NCI-H510A (cell line): ENCODE results near the gene PIP5K1A.
"Not testable (repeated sequence)": the region's sequence is repeated elsewhere in the genome, so short reads cannot be mapped to it uniquely, and the experiment has no call there.

Experiments used
- DNase-seq: peaks from one replicate; lab custom pipeline; 2025; lab: John Stamatoyannopoulos, UW

Gene PIP5K1A, protein sequence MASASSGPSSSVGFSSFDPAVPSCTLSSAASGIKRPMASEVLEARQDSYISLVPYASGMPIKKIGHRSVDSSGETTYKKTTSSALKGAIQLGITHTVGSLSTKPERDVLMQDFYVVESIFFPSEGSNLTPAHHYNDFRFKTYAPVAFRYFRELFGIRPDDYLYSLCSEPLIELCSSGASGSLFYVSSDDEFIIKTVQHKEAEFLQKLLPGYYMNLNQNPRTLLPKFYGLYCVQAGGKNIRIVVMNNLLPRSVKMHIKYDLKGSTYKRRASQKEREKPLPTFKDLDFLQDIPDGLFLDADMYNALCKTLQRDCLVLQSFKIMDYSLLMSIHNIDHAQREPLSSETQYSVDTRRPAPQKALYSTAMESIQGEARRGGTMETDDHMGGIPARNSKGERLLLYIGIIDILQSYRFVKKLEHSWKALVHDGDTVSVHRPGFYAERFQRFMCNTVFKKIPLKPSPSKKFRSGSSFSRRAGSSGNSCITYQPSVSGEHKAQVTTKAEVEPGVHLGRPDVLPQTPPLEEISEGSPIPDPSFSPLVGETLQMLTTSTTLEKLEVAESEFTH

DNA sequence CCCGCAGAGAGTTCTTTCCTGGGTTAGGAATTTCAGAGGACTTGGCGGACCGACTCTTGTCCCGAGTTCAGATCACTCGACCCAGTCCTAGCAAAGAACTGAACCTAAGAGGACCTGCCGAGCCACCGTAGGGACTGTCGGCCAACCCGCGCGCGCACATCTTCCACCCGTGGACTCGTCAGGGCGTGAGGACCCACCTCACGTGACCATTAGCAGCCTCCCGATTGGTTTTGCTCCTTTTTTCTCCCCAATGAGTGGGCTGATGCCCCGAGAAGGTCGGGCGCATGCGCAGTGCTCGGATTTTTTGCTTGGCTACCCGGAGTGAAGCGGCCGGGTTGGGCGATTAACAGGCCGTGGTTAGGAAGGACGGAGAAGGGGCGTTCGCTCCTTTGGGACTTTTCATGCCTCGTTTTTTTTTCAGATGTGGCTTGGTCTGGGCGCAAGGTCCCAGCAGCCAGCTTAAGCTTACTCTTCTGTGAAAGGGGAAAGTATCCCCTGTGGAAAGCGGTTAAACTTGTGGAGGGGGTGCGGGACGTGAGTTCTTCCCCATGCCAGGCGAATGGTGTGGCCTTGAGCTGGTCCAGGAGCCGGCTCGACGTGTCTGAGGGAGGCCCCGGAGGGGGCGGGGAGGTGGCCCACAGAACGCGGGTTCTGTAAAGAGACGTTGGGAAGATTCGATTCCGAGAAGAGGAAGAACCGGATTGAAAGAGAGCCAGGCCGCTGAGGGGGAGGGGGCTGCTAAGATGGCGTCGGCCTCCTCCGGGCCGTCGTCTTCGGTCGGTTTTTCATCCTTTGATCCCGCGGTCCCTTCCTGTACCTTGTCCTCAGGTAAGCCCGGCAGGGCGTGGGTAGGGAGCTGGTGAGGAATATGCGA, at the start of gene PIP5K1A:
Gene PIP5K1A (plus strand): TSS at position 299 of the 874 bp plus-strand sequence. CDS start 445 bp downstream, at position 744.
- peak; percentile 92 for DNase-seq

- DNase-seq: no peak
Measured at GRCh38 chr1:151156515-151156819, 41.9 kb upstream of the PIP5K1A start, which contains the start of gene TNFAIP8L2. TNFAIP8L2 (plus strand) TSS chr1:151156649; CDS start chr1:151158698, 2,049 bp downstream.

DNA sequence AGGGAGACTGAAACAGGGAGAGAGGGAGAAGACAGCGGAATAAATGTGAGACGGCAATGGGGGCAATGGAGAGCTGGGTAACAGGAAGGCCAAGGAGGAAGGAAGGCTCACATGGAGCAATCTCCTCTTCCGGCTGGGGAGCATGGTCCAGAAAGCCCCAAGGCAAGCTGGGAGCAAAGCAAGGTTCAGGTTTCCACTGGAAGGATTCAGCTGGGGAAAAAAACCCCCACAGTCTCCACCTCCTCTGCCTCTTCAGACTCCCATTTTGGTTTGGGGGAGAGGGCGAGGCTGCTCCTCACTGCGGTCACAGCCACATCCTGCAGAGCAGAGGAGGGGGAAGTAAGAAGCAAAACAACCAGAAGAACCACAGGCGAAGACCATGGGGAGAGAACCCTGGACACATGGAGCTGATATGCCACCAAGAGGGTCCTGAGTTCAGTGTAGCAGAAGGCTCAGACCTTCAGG, 41.3 kb upstream of the PIP5K1A start:
- DNase-seq: no peak

DNA sequence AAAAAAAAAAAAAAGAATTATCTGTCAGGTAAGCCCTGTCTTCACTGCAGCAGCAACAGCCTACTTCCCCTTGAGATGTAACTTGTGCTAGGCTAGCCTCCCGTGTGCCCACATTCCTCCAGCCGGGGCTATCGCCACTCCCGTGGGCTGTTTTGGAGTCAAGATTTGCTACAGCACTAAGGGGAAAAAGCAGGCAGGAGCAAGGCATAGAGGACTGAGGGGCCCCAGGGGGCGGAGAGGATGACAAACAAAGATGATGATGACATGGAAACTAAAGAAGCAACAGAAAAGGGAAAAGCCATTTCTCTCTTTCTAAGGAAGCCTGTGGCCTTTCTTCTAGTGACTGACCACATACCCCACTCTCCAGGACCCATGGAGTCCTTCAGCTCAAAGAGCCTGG, 40.0 kb upstream of the PIP5K1A start:
- DNase-seq: no peak

DNA sequence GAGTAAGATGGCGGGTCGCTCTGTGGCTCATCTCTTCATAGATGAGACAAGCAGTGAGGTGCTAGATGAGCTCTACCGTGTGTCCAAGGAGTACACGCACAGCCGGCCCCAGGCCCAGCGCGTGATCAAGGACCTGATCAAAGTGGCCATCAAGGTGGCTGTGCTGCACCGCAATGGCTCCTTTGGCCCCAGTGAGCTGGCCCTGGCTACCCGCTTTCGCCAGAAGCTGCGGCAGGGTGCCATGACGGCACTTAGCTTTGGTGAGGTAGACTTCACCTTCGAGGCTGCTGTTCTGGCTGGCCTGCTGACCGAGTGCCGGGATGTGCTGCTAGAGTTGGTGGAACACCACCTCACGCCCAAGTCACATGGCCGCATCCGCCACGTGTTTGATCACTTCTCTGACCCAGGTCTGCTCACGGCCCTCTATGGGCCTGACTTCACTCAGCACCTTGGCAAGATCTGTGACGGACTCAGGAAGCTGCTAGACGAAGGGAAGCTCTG, 39.6 kb upstream of the PIP5K1A start:
- no peak for DNase-seq

DNA sequence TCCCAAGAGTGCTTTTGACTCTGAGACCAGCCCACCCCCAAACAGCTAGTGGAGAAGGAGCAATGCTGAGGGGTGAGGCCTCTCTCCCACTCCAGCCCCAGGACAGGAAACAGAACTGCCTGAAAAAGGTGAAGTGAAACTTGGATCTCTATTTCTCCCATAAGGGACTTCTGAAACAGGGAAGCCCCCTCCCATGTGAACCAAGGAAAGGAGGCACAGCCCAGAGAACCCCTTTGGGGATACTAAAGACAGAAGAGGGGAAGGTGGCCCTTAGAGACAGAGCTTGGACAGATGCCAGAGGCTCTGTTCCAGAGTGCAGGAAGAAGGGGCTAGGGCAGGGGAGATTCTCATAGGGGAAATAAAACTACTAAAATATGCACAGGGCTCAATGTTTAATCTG, 39.0 kb upstream of the PIP5K1A start:
- DNase-seq: no peak

DNA sequence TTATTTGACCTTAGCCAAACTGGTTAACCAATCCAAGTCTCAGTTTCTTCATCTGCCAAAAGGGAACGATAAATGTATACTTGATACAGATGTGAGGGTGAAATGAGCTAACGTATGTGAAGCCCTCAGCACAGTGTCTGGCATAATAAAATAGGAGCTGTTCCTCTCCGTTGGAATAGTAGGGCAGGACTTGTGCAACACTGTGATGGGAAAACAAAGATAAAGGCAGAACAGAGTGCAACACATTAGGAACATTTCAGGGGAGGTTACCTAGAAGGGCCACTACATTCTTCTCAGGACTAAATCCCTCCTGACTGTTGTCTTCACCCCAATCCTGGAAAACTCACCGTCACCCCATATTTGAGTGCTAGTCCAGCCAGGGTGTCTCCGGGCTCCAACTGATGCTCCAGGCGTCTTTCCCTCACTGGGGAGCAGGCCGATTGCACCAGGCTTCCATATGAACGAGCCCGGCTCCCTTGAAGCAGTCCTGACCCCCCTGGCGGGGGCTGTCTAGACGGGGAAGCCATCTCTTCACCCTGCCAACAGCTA, 33.5 kb upstream of the PIP5K1A start:
- no peak for DNase-seq

- DNase-seq: no peak
Measured at GRCh38 chr1:151165281-151165737, 33.0 kb upstream of the PIP5K1A start.

- peak; percentile 97 for DNase-seq
Measured at GRCh38 chr1:151165738-151166504, 32.4 kb upstream of the PIP5K1A start, which contains the start of the genes LYSMD1 and SCNM1. LYSMD1 (minus strand) TSS chr1:151165902; CDS start chr1:151165258, 644 bp downstream. SCNM1 (plus strand) TSS chr1:151166144; CDS start chr1:151166153, 9 bp downstream.

DNA sequence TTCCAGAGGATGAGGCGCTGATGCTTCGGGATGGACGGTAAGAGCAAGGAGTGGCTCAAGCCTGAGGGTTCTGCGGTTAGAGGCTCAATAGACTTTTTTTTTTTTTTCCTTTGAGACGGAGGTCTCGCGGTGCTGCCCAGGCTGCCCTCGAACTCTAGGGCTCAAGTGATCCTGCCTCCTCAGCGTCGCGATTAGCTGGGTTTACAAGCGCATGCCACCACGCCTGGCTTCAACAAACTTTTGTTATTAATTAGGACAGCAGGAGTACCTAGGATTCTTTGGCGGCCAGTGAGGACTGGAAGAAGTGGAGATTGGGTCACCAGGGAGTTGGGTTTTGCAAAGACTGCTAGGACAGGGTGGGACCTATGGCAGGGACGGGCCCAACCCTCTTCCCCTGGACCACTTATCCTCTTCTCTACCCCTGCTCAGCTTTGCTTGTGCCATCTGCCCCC, 31.8 kb upstream of the PIP5K1A start:
- no peak for DNase-seq

- no peak for DNase-seq
Measured at GRCh38 chr1:151167116-151167515, 31.2 kb upstream of the PIP5K1A start.

DNA sequence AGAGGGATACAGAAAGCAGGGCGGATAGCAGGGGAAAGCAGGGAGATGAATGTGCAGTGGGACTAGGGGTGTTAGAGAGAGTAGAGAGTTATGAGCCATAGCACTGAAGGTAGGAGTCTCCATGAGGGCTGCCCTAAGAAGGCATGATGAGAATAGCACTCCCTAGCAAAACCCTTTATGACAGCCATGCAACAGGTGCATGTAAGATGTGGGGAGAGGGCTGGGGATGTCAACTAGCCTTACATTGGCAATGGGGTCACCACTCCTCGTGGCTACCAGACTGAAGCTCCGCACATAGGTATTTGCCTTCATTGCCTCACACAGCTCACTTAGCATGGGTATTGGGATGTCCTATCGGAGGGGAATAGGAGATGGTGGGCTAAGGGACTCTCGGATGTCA, 27.2 kb upstream of the PIP5K1A start:
- no peak for DNase-seq

DNA sequence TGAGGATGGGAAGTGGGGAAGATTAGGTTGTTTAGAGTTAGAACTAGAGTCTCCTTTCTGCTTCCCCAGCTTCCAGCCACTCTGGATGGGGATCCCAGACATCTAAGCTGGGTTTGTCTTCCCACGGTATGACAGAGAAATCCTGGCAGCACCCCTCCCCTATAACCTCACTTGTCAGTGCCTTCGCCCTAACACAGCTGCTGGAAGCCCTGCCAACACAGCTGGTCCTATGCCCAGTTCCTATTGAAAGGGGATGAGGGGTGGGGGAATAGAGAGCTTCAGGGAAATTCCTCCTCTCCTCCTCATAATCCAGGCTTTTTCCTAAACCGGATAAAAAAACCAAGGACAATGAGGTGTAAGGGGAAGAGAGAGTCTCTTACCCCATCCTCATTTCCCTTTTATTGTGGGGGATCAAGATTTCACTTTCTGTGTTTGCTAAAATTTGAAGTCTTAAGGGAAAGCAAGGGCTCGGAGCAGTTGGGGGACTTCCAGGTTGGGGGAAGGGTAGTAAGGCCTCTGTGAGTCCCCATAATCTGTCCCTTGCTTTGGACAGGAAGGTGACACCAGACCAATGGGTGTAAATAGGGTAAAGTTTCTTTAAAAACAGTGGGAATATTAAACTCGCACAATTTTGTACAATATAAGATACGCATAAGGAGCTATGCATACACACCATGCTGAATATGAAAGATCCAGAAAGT, 23.2 kb upstream of the PIP5K1A start:
- no peak for DNase-seq

- no peak for DNase-seq
Measured at GRCh38 chr1:151175863-151176262, 22.5 kb upstream of the PIP5K1A start, which contains the start of gene TMOD4. TMOD4 (minus strand) TSS chr1:151175981; CDS start chr1:151174875, 1,106 bp downstream.

GRCh38 chr1:151176514-151177045, 21.8 kb upstream of the PIP5K1A start:
- DNase-seq: no peak

GRCh38 chr1:151184211-151184610, 14.1 kb upstream of the PIP5K1A start:
- no peak for DNase-seq

GRCh38 chr1:151187205-151187604, 11.1 kb upstream of the PIP5K1A start:
- DNase-seq: no peak

DNA sequence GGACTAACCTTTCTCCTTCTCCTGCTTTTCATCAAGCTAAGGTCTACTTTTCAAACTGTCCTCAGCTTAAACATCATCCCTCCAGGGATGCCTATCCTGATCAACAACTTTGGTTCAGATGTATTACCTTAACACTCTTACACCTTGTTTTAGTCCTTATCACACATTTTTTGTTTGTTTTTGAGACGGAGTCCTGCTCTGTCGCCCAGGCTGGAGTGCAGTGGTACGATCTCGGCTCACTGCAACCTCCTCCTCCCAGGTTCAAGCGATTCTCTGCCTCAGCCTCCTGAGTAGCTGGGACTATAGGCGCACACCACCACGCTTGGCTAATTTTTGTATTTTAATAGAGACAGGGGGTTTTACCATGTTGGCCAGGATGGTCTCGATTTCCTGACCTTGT, 9.7 kb upstream of the PIP5K1A start:
- not testable (repeated sequence) for DNase-seq

- DNase-seq: peak; percentile 89
Measured at GRCh38 chr1:151189637-151190445, 8.5 kb upstream of the PIP5K1A start, which contains the start of gene VPS72. VPS72 (minus strand) TSS chr1:151190197; CDS start chr1:151190121, 76 bp downstream.
